NB4 (cell line): Measurements from ENCODE around the gene RAD18.

Source experiments
- DNase-seq: peaks from one replicate; pipeline ENCODE4 v3.0.0; 2010; ENCODE audit warnings: low read depth
- H3K4me3 ChIP-seq: one replicate; pipeline ENCODE4 v1.5.1; 2011; ENCODE audit warnings: mild to moderate bottlenecking, low read depth, low read length, moderate library complexity
- MYC ChIP-seq: IDR thresholded peaks from 2 replicates; pipeline ENCODE4 v1.6.1; 2011; ENCODE audit warnings: low read depth, low read length
- POLR2A ChIP-seq: IDR thresholded peaks from 2 replicates; pipeline ENCODE4 v1.6.1; 2011; ENCODE audit warnings: mild to moderate bottlenecking; ENCODE audit not compliant: insufficient read length; ENCODE audit errors: extremely low read depth
- TF ChIP-seq, protein P1 (sequence below): IDR thresholded peaks from one replicate; pipeline ENCODE4 v1.5.1; 2012; ENCODE audit warnings: low read depth, low read length
- TF ChIP-seq, protein P2 (sequence below): IDR thresholded peaks from 2 replicates; pipeline ENCODE4 v1.6.1; 2011; ENCODE audit warnings: low read depth, low read length

The RAD18 gene

DNA sequence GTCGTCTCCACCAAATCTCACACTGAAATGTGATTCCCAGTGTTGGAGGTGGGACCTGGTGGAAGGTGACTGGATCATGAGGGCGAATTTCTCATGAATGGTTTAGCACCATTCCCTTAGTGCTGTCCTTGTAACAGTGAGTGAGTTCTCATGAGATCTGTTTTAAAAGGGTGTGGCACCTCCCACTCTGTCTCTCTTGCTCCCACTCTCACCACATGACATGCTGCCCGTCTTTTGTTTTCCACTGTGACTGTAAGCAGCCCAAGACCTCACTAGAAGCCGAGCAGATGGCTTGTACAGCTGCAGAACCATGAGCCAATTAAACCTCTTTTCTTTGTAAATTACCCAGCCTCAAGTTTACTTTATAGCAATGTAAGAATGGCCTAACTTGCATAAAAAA, 21.2 kb downstream of the RAD18 start:
- DNase-seq = no peak
- TF ChIP-seq MYC (no peak), POLR2A (no peak)
- TF ChIP-seq, protein P1, sequence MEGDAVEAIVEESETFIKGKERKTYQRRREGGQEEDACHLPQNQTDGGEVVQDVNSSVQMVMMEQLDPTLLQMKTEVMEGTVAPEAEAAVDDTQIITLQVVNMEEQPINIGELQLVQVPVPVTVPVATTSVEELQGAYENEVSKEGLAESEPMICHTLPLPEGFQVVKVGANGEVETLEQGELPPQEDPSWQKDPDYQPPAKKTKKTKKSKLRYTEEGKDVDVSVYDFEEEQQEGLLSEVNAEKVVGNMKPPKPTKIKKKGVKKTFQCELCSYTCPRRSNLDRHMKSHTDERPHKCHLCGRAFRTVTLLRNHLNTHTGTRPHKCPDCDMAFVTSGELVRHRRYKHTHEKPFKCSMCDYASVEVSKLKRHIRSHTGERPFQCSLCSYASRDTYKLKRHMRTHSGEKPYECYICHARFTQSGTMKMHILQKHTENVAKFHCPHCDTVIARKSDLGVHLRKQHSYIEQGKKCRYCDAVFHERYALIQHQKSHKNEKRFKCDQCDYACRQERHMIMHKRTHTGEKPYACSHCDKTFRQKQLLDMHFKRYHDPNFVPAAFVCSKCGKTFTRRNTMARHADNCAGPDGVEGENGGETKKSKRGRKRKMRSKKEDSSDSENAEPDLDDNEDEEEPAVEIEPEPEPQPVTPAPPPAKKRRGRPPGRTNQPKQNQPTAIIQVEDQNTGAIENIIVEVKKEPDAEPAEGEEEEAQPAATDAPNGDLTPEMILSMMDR = no peak
- TF ChIP-seq, protein P2, sequence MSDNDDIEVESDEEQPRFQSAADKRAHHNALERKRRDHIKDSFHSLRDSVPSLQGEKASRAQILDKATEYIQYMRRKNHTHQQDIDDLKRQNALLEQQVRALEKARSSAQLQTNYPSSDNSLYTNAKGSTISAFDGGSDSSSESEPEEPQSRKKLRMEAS = no peak
- no peak overlapping the region for H3K4me3 ChIP-seq

DNA sequence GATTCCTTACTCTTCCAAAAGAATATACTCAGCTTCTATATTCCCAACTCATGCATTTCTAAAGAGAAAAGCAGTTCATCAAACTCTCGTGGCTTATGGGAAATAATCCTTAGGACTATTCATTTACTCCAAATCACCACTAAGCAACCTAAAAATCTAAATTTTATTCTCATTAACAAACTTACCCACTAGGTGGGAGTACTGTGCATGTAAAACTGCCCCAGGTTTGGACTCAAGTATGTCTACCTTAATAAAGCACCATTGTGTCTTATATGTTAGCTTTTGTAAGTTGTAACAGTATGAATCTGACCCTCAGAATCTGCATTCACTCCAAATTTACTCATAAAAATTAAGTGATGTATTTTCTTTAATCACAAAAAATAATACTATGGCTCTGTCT, 25.3 kb downstream of the RAD18 start:
- peak; percentile 43 for DNase-seq
- H3K4me3 ChIP-seq = no peak overlapping the region
- TF ChIP-seq, protein P2 = no peak
- TF ChIP-seq MYC = no peak
- no peak for TF ChIP-seq POLR2A
- TF ChIP-seq, protein P1 = no peak

DNA sequence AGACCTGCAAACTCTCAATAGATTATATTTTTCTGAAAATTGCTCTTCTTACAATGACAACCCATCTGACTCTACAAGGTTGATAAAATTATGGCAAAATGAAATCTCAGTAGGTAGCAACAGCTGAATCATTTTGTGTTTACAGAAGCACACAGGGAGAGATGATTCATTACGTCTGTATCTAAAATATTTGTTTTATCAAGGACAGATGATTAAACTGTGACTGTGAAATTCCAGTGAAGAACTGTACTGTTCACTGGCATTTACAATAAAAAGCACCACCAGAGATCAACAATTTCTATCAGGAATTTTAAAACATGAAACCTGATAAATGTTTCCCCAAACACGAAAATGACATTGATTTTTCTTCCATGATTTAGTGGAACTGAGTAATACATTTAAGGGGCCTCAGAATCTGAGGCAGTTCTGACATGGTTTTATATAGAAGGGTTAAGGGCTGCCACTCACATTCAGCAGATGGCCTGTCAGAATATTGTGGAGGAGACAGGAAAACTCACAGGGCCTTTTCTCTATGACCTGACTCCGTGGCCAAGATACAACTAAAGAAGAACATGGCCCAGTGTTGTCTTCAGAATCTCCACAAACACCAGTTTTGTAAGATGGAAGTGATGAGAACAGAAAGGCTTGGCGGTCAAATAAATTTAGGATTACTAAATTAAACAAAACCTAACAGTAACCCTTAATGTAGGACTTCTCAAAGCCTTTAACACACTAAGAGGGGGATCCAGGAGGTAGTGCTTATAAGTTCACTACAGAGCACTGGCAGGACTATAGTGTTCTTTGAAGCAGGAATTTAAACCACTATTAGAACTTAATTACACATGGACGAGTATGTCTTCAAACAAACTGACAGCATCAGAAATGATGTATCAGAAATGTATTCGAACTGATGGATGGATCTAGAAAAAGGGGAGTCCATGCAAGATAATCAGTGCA, 25.9 kb downstream of the RAD18 start:
- no peak for DNase-seq
- no peak for TF ChIP-seq MYC
- TF ChIP-seq, protein P2 = no peak
- TF ChIP-seq POLR2A = no peak
- TF ChIP-seq, protein P1 = no peak
- H3K4me3 ChIP-seq = no peak overlapping the region

DNA sequence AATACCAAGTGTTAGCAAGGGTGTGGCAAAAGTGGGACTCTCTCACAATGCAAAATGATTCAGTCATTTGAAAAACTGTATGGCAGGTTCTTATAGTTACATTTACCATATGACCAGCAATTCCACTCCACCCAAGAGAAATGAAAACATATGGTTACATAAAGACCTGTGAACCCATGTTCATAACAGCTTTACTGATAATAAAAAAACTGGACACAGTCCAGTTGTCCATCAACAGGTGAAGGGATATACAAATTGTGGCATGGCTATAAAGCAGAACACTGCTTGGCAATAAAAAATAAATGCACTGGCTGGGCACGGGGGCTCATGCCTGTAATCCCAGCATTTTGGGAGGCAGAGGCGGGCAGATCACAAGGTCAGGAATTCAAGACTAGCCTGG, 30.8 kb downstream of the RAD18 start:
- no peak for DNase-seq
- TF ChIP-seq MYC (no peak), POLR2A (no peak)
- TF ChIP-seq, protein P1 = no peak
- no peak overlapping the region for H3K4me3 ChIP-seq

DNA sequence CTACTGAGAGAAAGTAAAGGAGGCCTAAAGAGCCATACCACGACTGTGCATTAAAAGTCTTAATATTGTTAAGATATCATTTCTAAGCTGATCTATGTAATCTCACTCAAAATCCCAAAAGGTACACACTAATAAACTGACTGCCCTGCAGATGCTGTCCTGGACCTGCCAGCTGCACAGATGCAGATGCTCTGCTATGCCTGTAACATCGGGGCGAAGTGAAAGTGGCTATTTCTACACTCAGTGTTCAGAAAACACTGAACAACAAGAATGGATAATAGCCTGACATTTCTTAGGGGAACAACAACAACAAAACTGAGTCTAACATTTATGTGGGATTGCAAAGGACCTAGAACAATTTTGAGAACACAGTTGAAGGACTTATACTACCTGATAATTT, 31.9 kb downstream of the RAD18 start:
- TF ChIP-seq POLR2A (no peak), MYC (no peak)
- TF ChIP-seq, protein P2 = no peak
- TF ChIP-seq, protein P1 = no peak
- H3K4me3 ChIP-seq = no peak overlapping the region
- DNase-seq = no peak
